HEK293 (cell line): ENCODE data around the gene SH3BGR.

Experiments
- CTCF ChIA-PET: fragments of 350-600 bp; formaldehyde crosslinking; extraction: SDS; loops from one replicate; lab custom pipeline; 2021; ENCODE audit warnings: antibody characterized with exemption; lab: Yijun Ruan, JAX
- POLR2A ChIA-PET: fragments of 300-600 bp; formaldehyde crosslinking; extraction: SDS; loops from one replicate; lab custom pipeline; 2020; ENCODE audit warnings: antibody characterized with exemption, inconsistent platforms; lab: Yijun Ruan, JAX
- H3K27ac ChIP-seq: fragments of 200-500 bp; sonication (Bioruptor generic); 2 replicates; pipeline ENCODE4 v1.5.1; 2014; ENCODE audit warnings: low read depth, low read length, control low read depth, inconsistent platforms; ENCODE audit errors: extremely low read depth
- H3K36me3 ChIP-seq, 2 experiments: fragments of 200-500 bp in 1 of 2; sonication (Bioruptor generic) in 1 of 2; 1 replicate in 1 of 2; 2 replicates in 1 of 2; pipeline ENCODE4 v1.5.1; 2014 to 2017; ENCODE audit warnings: inconsistent platforms in 2 of 2, low read length in 2 of 2; ENCODE audit not compliant: control insufficient read depth in 2 of 2, insufficient read depth in 1 of 2
- H3K4me1 ChIP-seq: fragments of 200-500 bp; sonication (Bioruptor generic); 2 replicates; pipeline ENCODE4 v1.5.1; 2014; ENCODE audit warnings: mild to moderate bottlenecking, low read length, inconsistent platforms; ENCODE audit not compliant: control insufficient read depth, insufficient read depth
- H3K4me3 ChIP-seq: 2 replicates; pipeline ENCODE4 v1.5.1; 2011; ENCODE audit warnings: low read depth, mild to moderate bottlenecking, control low read depth, low read length, moderate library complexity
- H3K9me3 ChIP-seq: fragments of 200-500 bp; sonication (Bioruptor generic); 2 replicates; pipeline ENCODE4 v1.5.1; 2014; ENCODE audit warnings: low read depth, low read length, inconsistent platforms; ENCODE audit not compliant: control insufficient read depth, insufficient read depth
- CTCF ChIP-seq: fragments of 450-650 bp; formaldehyde crosslinking; IDR thresholded peaks from 2 replicates; pipeline ENCODE4 v1.5.1; 2016; ENCODE audit warnings: missing biosample characterization, missing genetic modification characterization
- EGR2 ChIP-seq: fragments of 450-650 bp; formaldehyde crosslinking; IDR thresholded peaks from 2 replicates; pipeline ENCODE4 v1.5.1; 2016; ENCODE audit warnings: low read depth, missing biosample characterization, missing genetic modification characterization
- PRDM10 ChIP-seq: fragments of 450-650 bp; formaldehyde crosslinking; IDR thresholded peaks from 2 replicates; pipeline ENCODE4 v1.5.1; 2016; ENCODE audit warnings: missing biosample characterization, missing genetic modification characterization
- SCRT2 ChIP-seq: fragments of 450-650 bp; formaldehyde crosslinking; IDR thresholded peaks from 2 replicates; pipeline ENCODE4 v1.5.1; 2016; ENCODE audit warnings: missing biosample characterization, missing genetic modification characterization
- ZBTB17 ChIP-seq: fragments of 450-650 bp; formaldehyde crosslinking; IDR thresholded peaks from 2 replicates; pipeline ENCODE4 v1.5.1; 2016; ENCODE audit warnings: missing biosample characterization, missing genetic modification characterization
- ZFHX2 ChIP-seq: fragments of 450-650 bp; formaldehyde crosslinking; conservative IDR thresholded peaks from 2 replicates; pipeline ENCODE4 v1.5.1; 2016; ENCODE audit warnings: missing biosample characterization, missing genetic modification characterization
- ZNF248 ChIP-seq: fragments of 450-650 bp; formaldehyde crosslinking; IDR thresholded peaks from 2 replicates; pipeline ENCODE4 v1.5.1; 2017; ENCODE audit warnings: missing biosample characterization, missing genetic modification characterization
- ZNF580 ChIP-seq: fragments of 450-650 bp; formaldehyde crosslinking; IDR thresholded peaks from 2 replicates; pipeline ENCODE4 v1.5.1; 2016; ENCODE audit warnings: missing biosample characterization, missing genetic modification characterization
- ZSCAN18 ChIP-seq: fragments of 450-650 bp; formaldehyde crosslinking; IDR thresholded peaks from 2 replicates; pipeline ENCODE4 v1.5.1; 2016; ENCODE audit warnings: missing biosample characterization, missing genetic modification characterization

The SH3BGR gene

GRCh38 chr21:39434950-39435349 lies 16.8 kb upstream of the SH3BGR start (continued):
- TF ChIP-seq CTCF (tag by site-specific recombination) (no peak), PRDM10 (no peak), ZNF580 (tag by site-specific recombination) (no peak)

- POLR2A ChIA-PET = no interaction called here
- CTCF ChIA-PET = interaction anchor here (0.6 to 5.7 kb wide), 3 partner anchors 9 to 1970 kb away, joined by 3 to 55 read pairs (median 4); no protein-coding TSS in a partner anchor
These were observed 12.5 kb upstream of the SH3BGR start for GRCh38 chr21:39439232-39439631.

GRCh38 chr21:39441502-39442475 lies 10.0 kb upstream of the SH3BGR start:
- CTCF ChIA-PET = interaction anchor here (0.6 to 5.7 kb wide), 49 partner anchors 8 to 1384 kb away, joined by 3 to 55 read pairs (median 4); partner anchors contain the start of genes HMGN1, PSMG1 and SH3BGR
- POLR2A ChIA-PET = no interaction called here
- H3K4me3 ChIP-seq = no peak overlapping the region
- TF ChIP-seq ZNF248 (tag by site-specific recombination) = no peak
- TF ChIP-seq ZFHX2 (tag by site-specific recombination) = peak; percentile 52
- TF ChIP-seq ZBTB17 (tag by site-specific recombination) = peak; percentile 35; the same call in 1 of the 2 replicates
- TF ChIP-seq EGR2 (tag by site-specific recombination) = peak; percentile 95
- TF ChIP-seq ZSCAN18 (tag by site-specific recombination) = no peak
- no peaks in the 10 kb centered on the region for H3K9me3 ChIP-seq
- no peaks in the 10 kb centered on the region for H3K36me3 ChIP-seq
- no peak overlapping the region for H3K27ac ChIP-seq
- peaks cover 5% of the 10 kb centered on the region; the same call in 1 of the 2 replicates for H3K4me1 ChIP-seq

More at GRCh38 chr21:39439232-39439631, 12.5 kb upstream of the SH3BGR start:
- H3K4me3 ChIP-seq = no peak overlapping the region
- H3K36me3 ChIP-seq = no peaks in the 10 kb centered on the region
- no peak for TF ChIP-seq SCRT2 (tag by site-specific recombination)
- no peaks in the 10 kb centered on the region for H3K4me1 ChIP-seq
- H3K27ac ChIP-seq = no peak overlapping the region
- H3K9me3 ChIP-seq = no peaks in the 10 kb centered on the region
